COLO668 (cell line): ENCODE measurements around the gene PRDM5.

Source experiments
- DNase-seq: peaks from one replicate; lab custom pipeline; 2025; ENCODE audit not compliant: unreplicated experiment; lab: John Stamatoyannopoulos, UW

Gene PRDM5

GRCh38 chr4:120716346-120716745 is 206.2 kb downstream of the PRDM5 start:
- DNase-seq, result no peak

GRCh38 chr4:120714417-120715010 is 208.0 kb downstream of the PRDM5 start:
- no peak for DNase-seq

GRCh38 chr4:120709991-120710390 is 212.5 kb downstream of the PRDM5 start:
- no peak for DNase-seq

- DNase-seq, result no peak
These were observed 218.0 kb downstream of the PRDM5 start for GRCh38 chr4:120704538-120704937.

- DNase-seq, result no peak
These were observed 218.6 kb downstream of the PRDM5 start for GRCh38 chr4:120703908-120704307.

- DNase-seq, result no peak
These were observed 223.2 kb downstream of the PRDM5 start for GRCh38 chr4:120699354-120699753.

GRCh38 chr4:120694973-120695372 is 227.6 kb downstream of the PRDM5 start:
- no peak for DNase-seq

- no peak for DNase-seq
These were observed 228.7 kb downstream of the PRDM5 start for GRCh38 chr4:120693816-120694215.

- peak; percentile 7 for DNase-seq
These were observed 229.6 kb downstream of the PRDM5 start for GRCh38 chr4:120692964-120693363.

- DNase-seq, result no peak
These were observed 231.0 kb downstream of the PRDM5 start for GRCh38 chr4:120691536-120691935.

- no peak for DNase-seq
These were observed 231.4 kb downstream of the PRDM5 start for GRCh38 chr4:120691106-120691505.

GRCh38 chr4:120688791-120689190 is 233.7 kb downstream of the PRDM5 start:
- no peak for DNase-seq

GRCh38 chr4:120685756-120686278 is 236.7 kb downstream of the PRDM5 start:
- DNase-seq, result no peak

GRCh38 chr4:120683897-120684540 is 238.5 kb downstream of the PRDM5 start:
- no peak for DNase-seq

- no peak for DNase-seq
These were observed 239.5 kb downstream of the PRDM5 start for GRCh38 chr4:120682981-120683380.

GRCh38 chr4:120680647-120681228 is 241.8 kb downstream of the PRDM5 start:
- DNase-seq, result no peak

GRCh38 chr4:120673696-120674095 is 248.8 kb downstream of the PRDM5 start:
- DNase-seq, result no peak

GRCh38 chr4:120672558-120673147 is 249.9 kb downstream of the PRDM5 start:
- DNase-seq, result no peak

- no peak for DNase-seq
These were observed 250.4 kb downstream of the PRDM5 start for GRCh38 chr4:120672076-120672475.

GRCh38 chr4:120671538-120671937 is 251.0 kb downstream of the PRDM5 start:
- DNase-seq, result no peak

GRCh38 chr4:120667102-120667501 is 255.4 kb downstream of the PRDM5 start:
- DNase-seq, result no peak

GRCh38 chr4:120664851-120665250 is 257.7 kb downstream of the PRDM5 start:
- no peak for DNase-seq
